NCI-H2081 (cell line): ENCODE results near the gene CD83.
"Not testable (repeated sequence)": the region's sequence is repeated elsewhere in the genome, so short reads cannot be mapped to it uniquely, and the experiment has no call there.

Experiments
- DNase-seq, 2 experiments: peaks; one replicate each; lab custom pipeline; 2025; lab: John Stamatoyannopoulos, UW

Gene CD83

GRCh38 chr6:14147891-14148290, 30.3 kb downstream of the CD83 start:
- DNase-seq, result no peak

- no peak for DNase-seq
These were observed 30.9 kb downstream of the CD83 start for GRCh38 chr6:14148471-14148870.

GRCh38 chr6:14149053-14149738, 31.6 kb downstream of the CD83 start:
- no peak for DNase-seq

- no peak for DNase-seq
These were observed 32.2 kb downstream of the CD83 start for GRCh38 chr6:14149739-14150130.

GRCh38 chr6:14151300-14151699, 33.7 kb downstream of the CD83 start:
- DNase-seq, result not testable (repeated sequence)

GRCh38 chr6:14151773-14152172, 34.2 kb downstream of the CD83 start:
- no peak for DNase-seq

GRCh38 chr6:14153228-14153627, 35.7 kb downstream of the CD83 start:
- no peak for DNase-seq

GRCh38 chr6:14159090-14159489, 41.5 kb downstream of the CD83 start:
- DNase-seq, result no peak

GRCh38 chr6:14162826-14163225, 45.3 kb downstream of the CD83 start:
- DNase-seq, result no peak

- no peak for DNase-seq
These were observed 47.5 kb downstream of the CD83 start for GRCh38 chr6:14165091-14165490.

GRCh38 chr6:14166839-14167238, 49.3 kb downstream of the CD83 start:
- no peak for DNase-seq

GRCh38 chr6:14170128-14170527, 52.6 kb downstream of the CD83 start:
- no peak for DNase-seq

GRCh38 chr6:14172562-14172961, 55.0 kb downstream of the CD83 start:
- DNase-seq, result no peak

GRCh38 chr6:14174226-14174625, 56.7 kb downstream of the CD83 start:
- no peak for DNase-seq

GRCh38 chr6:14174996-14175395, 57.4 kb downstream of the CD83 start:
- DNase-seq, result no peak

- no peak for DNase-seq
These were observed 58.9 kb downstream of the CD83 start for GRCh38 chr6:14176429-14176828.

- DNase-seq, result no peak
These were observed 60.0 kb downstream of the CD83 start for GRCh38 chr6:14177413-14178082.

- no peak for DNase-seq
These were observed 60.5 kb downstream of the CD83 start for GRCh38 chr6:14178083-14178445.

GRCh38 chr6:14180609-14181008, 63.0 kb downstream of the CD83 start:
- no peak for DNase-seq

GRCh38 chr6:14182916-14183315, 65.3 kb downstream of the CD83 start:
- DNase-seq, result no peak
